ENCODE data around the gene DKK1.
"Not testable (repeated sequence)": the region's sequence is repeated elsewhere in the genome, so short reads cannot be mapped to it uniquely, and the experiment has no call there.

Gene DKK1

DNA sequence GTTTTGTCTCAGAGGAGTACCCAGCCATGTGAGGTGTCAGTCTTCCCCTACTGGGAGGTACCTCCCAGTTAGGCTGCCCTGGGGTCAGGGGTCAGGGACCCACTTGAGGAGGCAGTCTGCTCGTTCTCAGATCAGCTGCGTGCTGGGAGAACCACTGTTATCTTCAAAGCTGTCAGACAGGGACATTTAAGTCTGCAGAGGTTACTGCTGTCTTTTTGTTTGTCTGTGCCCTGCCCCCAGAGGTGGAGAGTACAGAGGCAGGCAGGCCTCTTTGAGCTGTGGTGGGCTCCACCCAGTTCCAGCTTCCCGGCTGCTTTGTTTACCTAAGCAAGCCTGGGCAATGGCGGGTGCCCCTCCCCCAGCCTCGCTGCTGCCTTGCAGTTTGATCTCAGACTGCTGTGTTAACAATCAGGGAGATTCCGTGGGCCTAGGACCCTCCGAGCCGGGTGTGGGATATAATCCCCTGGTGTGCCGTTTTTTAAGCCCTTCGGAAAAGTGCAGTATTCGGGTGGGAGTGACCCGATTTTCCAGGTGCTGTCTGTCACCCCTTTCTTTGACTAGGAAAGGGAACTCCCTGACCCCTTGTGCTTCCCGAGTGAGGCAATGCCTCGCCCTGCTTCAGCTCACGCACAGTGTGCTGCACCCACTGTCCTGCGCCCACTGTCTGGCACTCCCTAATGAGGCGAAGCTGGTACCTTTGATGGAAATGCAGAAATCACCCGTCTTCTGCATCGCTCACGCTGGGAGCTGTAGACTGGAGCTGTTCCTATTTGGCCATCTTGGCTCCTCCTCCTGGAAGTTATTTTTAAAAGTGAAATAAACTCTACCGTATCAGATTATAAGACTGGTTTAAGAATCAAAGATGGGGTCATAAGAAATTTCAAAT, 51.7 kb downstream of the DKK1 start:
- DNase-seq (ENCODE audit: low read depth in 1 of 2, low spot score in 1 of 2), result not testable (repeated sequence)
